Left cardiac atrium (tissue), 4 donors: Measurements from ENCODE around the gene OR1K1. TPM values are rescaled to one million over a fixed set of nuclear protein-coding genes. Genes with fewer than 3 reads are reported as not detected.

Experiments
- ATAC-seq, 2 donors: fragments of 200-7000 bp; cut with Tn5 transposase; one replicate each; pipeline ENCODE4 v1.9.1; 2020; ENCODE audit warnings: mild to moderate bottlenecking in 2 of 2, moderate library complexity in 2 of 2
- DNase-seq: peaks from one replicate; pipeline ENCODE4 v3.0.0-alpha.2; 2020
- intact Hi-C, 2 donors: fragments of 100-400 bp; cut with DNase I; formaldehyde crosslinking; loops; one replicate each; pipeline versions ENCODE4 v1.14.1 to v1.15.1; 2022 to 2023
- long read RNA-seq: library from polyadenylated mRNA; unstranded; transcript quantifications from one replicate; pipeline ENCODE4 v2.0.0, GENCODE V29; 2021
- total RNA-seq, 2 donors: library from RNA; stranded (reverse); fragmentation: NEBNext Ultra II Directional; extraction: Animal tissue kit (Norgen Biotek cat#: 25700); gene quantifications; one replicate each; pipeline ENCODE4 v1.2.1, GENCODE V29; 2021
- donor health status: DM: no; HTN: yes; CAD: no.
- donor health status: DM: no; HTN: yes; CAD: no; lungs with severe emphysema.
- donor health status: DM: yes; HTN: yes; CAD: no.
- donor health status: Dilated cardiomyopathy.

The OR1K1 gene
- not detected for total RNA-seq
- long read RNA-seq, result 0 reads

- ATAC-seq, result no peak
- intact Hi-C loops, result no loop called here
- DNase-seq, result no peak
Observed at GRCh38 chr9:122800066-122801060, at the start of gene OR1K1. OR1K1 (plus strand) TSS chr9:122800123; CDS start chr9:122800123, 0 bp downstream.

GRCh38 chr9:122754825-122755224 lies 45.1 kb upstream of the OR1K1 start:
- intact Hi-C loops, result no loop called here
- no peak for ATAC-seq
- DNase-seq, result no peak

DNA sequence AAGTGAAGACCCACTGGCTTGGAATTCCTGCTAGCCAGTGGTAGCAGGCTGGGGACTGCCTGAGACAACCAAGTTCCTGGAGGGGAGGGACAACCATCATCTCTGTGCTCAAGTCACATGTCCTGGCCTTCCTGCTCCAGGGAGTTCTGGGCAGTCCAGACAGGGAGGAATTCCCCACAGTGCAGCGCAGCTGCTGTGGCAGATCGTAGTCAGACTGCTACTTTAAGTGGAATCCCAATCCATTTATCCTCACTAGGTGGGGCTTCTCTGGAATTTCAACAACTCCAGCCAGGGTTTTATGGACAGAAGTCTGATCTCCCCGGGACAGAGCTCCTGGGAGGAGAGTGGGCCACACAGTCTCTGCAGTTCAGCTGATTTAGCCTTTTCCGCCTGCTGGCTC lies 32.1 kb upstream of the OR1K1 start:
- ATAC-seq (no peak), DNase-seq (no peak)
- intact Hi-C loops, result no loop called here

DNA sequence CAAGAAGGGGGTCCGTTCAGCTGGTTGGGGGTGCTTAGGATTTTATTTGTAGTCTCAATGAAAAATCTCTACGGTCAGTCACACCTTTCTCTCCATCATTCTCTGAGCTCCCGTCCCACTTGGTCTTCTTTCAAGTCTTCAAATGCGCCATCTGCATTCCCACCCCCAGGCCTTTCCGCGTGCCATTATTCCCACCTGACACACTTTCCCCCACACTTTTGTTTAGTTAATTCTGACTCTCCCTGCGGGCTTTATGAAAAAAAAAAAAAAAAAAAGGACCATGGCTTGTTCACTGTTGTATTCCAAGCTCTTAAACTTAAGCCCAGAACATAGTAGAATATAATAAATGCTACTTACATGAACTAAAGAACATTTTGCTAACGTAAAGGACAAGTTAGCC lies 22.9 kb upstream of the OR1K1 start:
- no peak for ATAC-seq
- intact Hi-C loops, result no loop called here
- no peak for DNase-seq

- intact Hi-C loops, result no loop called here
- no peak for DNase-seq
- no peak for ATAC-seq
Observed at GRCh38 chr9:122777935-122778627, 21.8 kb upstream of the OR1K1 start.

GRCh38 chr9:122779181-122779580 lies 20.7 kb upstream of the OR1K1 start:
- no peak for ATAC-seq
- DNase-seq, result no peak
- intact Hi-C loops, result no loop called here

GRCh38 chr9:122780026-122780425 lies 19.9 kb upstream of the OR1K1 start:
- intact Hi-C loops, result no loop called here
- DNase-seq, result no peak
- ATAC-seq, result no peak

GRCh38 chr9:122781671-122782070 lies 18.3 kb upstream of the OR1K1 start:
- no peak for ATAC-seq
- intact Hi-C loops, result no loop called here
- DNase-seq, result no peak

DNA sequence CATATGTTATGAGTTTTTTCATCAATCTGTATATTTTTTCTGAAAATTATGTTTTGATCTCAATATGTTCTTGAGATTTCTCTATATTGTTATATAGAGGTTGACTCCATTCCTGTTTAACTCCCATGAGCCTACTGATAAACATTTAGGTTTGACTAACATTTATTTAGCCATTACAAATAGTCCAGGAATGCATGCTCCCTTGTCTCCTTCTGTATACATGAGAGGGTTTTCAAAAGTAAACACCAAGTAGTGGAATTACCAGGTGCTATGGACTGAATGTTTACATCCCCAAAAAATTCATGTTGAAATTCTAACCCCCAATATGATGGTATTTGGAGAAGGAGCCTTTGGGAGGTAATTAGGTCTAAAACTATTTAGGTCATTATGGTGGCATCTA lies 14.7 kb upstream of the OR1K1 start:
- intact Hi-C loops, result no loop called here

DNA sequence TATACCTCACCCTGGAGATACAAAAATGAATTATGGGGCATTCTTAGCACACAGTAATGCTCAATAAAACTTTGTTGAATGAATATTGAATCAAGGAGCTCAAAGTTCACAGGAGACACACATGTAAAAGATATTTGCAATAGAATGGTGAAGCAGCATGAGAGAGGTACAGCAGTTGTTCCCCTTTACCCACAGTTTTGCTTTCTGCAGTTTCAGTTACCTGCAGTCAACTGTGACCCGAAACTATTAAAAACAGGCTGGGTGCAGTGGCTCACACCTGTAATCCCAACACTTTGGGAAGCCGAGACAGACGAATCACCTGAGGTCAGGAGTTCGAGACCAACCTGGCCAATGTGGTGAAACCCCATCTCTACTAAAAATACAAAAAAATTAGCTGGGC lies 13.6 kb upstream of the OR1K1 start:
- intact Hi-C loops, result no loop called here
- no peak for ATAC-seq
- no peak for DNase-seq

More for the DNA sequence above, 14.7 kb upstream of the OR1K1 start:
- no peak for ATAC-seq
- DNase-seq, result no peak

- no peak for DNase-seq
- ATAC-seq, result no peak
- intact Hi-C loops, result no loop called here
Observed at GRCh38 chr9:122788831-122789230, 11.1 kb upstream of the OR1K1 start, which contains the start of gene OR5C1. OR5C1 (plus strand) TSS chr9:122788933; CDS start chr9:122788933, 0 bp downstream.

GRCh38 chr9:122789256-122790046 lies 10.5 kb upstream of the OR1K1 start:
- DNase-seq (no peak), ATAC-seq (no peak)
- intact Hi-C loops, result loop anchor here in 1 of 2 donors (10.0 kb wide), 1 partner anchor 395 kb away; no protein-coding TSS in a partner anchor

DNA sequence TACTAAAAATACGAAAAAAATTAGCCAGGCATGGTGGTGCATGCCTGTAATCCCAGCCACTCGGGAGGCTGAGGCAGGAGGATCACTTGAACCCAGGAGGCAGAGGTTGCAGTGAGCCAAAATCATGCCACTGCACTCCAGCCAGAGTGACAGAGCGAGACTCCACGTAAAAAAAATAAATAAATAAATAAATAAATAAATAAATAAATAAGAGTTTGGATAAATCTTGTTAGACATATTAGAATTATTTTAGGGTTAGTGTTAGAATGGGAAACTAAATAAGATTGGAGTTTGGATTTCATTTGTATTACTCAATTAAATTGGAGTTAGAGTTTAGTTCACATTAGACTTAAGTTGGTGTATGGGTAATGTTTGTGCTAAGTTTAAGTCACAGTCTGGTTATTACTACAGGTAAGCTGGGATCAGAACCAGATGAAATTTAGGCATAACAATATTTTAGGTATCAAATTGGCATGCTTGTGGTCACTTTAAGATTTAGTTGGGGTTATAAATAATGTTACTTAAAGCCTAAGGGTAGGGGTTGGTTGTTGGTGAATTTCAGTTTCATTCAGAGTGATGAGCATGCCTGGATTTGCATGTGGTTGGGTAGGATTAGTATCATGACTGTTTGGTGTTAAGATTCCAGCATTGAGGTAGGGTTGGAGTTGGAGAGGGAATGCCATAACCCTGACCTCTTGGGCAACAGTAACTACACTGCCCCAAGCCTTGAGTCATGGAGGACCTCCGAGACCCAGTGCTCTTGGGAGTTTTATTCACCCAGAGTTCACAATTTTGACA lies 7.9 kb upstream of the OR1K1 start:
- DNase-seq (no peak), ATAC-seq (no peak)
- intact Hi-C loops, result loop anchor here in 1 of 2 donors (10.0 kb wide), 1 partner anchor 397 kb away; no protein-coding TSS in a partner anchor

DNA sequence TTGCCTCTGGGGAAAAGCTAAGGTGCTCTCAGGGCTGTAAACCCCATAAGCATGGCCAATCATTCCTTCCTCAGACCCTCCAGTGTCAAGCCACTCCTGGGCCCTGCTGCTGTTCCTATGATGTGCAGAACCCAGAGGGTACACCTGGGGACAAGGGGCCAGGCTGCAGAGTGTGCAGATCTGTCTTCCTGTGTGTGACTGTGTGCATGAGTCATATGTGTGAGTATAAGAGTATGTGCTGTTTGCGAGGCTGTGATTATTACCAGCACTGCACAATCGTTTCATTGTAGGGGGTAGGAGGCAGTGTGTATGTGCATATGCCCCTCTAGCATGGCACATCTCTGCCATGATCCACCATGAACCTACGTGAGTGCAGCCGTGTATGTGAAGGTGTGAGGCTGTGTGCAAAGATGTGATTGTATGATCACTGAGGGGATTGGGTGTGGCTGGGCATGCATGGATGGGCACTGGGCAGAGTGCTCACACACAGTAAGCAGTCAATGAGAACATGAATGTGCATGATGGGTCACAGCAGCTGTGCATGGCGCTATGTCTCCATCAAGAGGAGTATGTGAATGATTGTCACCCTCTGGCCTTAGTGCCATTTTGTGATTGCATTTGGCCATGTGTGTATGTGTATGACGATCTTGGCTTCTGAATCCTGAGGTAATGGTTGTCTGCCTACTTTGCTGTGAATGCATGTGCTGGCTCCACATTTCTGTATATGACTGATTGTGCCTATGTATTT lies 2.4 kb upstream of the OR1K1 start:
- intact Hi-C loops, result loop anchor here in 1 of 2 donors (10.0 kb wide), 1 partner anchor 403 kb away; no protein-coding TSS in a partner anchor
- ATAC-seq (no peak), DNase-seq (no peak)

DNA sequence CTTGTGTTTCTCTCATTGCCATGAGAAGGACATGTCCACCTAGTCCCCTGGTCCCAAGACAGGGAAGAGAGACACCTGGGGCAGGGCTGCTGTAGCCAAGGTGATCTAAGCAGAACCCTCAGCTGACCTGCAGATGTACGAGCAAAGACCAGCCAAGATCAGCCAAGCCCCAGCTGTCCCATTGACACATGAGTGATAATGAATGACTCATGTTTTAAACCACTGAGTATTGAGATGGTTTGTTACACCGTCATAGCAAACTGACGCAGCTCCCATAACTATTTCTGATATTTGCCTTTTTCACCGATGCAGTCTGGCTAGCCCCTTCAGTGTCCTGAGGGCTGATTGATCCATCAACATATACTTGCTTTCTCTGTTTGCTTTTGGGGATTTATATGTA lies 6.7 kb downstream of the OR1K1 start:
- DNase-seq, result no peak
- intact Hi-C loops, result no loop called here
- no peak for ATAC-seq

GRCh38 chr9:122807271-122807900 lies 7.5 kb downstream of the OR1K1 start:
- ATAC-seq, result no peak
- DNase-seq, result no peak
- intact Hi-C loops, result no loop called here

GRCh38 chr9:122808141-122808540 lies 8.2 kb downstream of the OR1K1 start:
- ATAC-seq (no peak), DNase-seq (no peak)
- intact Hi-C loops, result no loop called here
